ENCODE results near the gene ATXN10. TPM values are rescaled to one million over a fixed set of nuclear protein-coding genes. Genes with fewer than 3 reads are reported as not detected.

The ATXN10 gene
- total and polyA plus RNA-seq, 2 experiments from 2014 or later, result 99.0 to 163 TPM

DNA sequence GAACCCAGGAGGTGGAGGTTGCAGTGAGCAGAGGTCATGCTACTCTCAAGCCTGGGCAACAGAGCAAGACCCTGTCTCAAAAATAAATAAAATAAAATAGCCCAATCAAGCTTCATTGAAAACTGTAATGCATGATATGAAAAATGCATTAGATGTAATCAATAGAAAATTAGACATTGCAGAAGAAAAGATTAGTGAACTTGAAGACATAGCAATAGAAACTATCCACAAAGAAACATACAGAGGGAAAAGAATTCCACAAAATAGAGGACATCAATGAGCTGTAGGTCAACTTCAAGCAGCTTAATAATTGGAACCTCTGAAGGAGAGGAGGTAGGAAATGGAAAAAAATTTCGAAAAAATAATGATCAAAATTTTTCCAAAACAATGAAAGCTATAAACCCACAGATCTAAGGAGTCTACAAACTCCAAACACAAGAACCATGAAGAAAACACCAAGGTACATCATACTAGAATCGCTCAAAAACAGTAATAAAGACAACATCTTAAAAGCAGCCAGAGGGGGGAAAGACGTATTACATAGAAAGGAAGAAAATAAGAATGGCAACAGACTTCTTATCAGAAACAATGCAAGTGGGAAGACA lies 201.1 kb downstream of the ATXN10 start (continued):
- TF ChIP-seq ZNF331 (CRISPR knock-in tag; IDR thresholded peaks at IDR 0.05; ENCODE audit: low read depth), result no peak
- TF ChIP-seq, protein P1, sequence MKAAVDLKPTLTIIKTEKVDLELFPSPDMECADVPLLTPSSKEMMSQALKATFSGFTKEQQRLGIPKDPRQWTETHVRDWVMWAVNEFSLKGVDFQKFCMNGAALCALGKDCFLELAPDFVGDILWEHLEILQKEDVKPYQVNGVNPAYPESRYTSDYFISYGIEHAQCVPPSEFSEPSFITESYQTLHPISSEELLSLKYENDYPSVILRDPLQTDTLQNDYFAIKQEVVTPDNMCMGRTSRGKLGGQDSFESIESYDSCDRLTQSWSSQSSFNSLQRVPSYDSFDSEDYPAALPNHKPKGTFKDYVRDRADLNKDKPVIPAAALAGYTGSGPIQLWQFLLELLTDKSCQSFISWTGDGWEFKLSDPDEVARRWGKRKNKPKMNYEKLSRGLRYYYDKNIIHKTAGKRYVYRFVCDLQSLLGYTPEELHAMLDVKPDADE (IDR thresholded peaks at IDR 0.05), result no peak
- TF ChIP-seq ZNF114 (CRISPR knock-in tag; IDR thresholded peaks at IDR 0.05), result no peak
- no peak for TF ChIP-seq NANOG (IDR thresholded peaks at IDR 0.05; ENCODE audit: borderline replicate concordance)

DNA sequence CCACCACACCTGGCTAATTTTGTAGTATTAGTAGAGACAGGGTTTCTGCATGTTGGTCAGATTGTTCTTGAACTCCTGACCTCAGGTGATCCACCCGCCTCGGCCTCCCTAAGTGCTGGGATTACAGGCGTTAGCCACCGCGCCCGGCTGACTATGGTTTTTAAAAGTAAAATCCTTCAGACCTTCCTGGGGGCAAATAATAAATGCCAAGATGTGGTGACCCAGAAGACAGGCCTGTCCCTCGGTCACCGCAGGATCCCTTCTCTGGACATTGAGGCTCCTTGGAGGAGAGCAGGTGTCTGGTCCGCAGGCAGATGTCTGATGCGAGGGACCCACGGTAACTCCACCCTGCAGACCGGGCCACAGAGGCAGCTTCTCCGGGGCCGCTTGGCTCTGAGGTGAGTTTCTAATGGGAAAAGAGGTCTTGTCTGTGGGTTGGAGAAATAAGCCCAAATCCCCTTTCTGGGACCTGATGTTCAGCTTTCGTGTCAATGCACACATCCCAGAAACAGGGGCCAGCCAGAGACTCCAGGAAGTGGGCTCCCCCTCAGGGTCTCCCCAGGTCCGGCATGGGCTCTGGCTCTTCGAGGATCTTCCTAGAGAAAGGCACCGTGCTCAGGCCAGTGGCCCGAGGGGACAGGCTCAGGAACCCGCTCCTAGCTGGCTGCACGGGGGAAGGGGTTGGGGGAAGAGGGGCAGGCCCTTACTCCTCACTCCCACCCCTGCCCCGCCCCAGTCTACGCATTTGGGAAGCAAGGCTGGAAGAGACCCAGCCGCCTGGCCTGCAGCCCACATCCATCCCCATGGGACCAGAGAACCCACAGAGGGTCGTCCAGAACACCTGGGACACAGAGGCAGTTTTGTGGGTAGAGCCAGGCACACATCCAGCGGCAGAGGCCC lies 204.8 kb downstream of the ATXN10 start:
- Histone ChIP-seq H3K9me2 (ENCODE audit: insufficient read depth) (no peaks in the 10 kb centered on the region), H3K4me1 (ENCODE audit: insufficient read depth) (peaks cover 9% of the 10 kb centered on the region; the same call in 1 of the 2 replicates), H2AFZ (no peak overlapping the region), H4K20me1 (replicated peaks; ENCODE audit: insufficient read depth) (no peaks in the 10 kb centered on the region; the same call in 1 of the 2 replicates), H3K4me2 (no peak overlapping the region), H3K4me3 (no peak overlapping the region), H3K27ac (ENCODE audit: low read depth) (no peak overlapping the region), H3K36me3 (ENCODE audit: insufficient read depth) (no peaks in the 10 kb centered on the region), H3K79me2 (replicated peaks; ENCODE audit: insufficient read depth) (no peaks in the 10 kb centered on the region), H3F3A (replicated peaks; ENCODE audit: low read depth) (no peaks in the 10 kb centered on the region), H3K27me3 (ENCODE audit: insufficient read depth) (no peaks in the 10 kb centered on the region)
- Mint-ChIP-seq H3K27me3 (ENCODE audit: insufficient read depth, low read depth, poor library complexity) (peaks cover 28% of the 10 kb centered on the region), H3K27ac (no peak overlapping the region), H3K4me1 (peaks cover 21% of the 10 kb centered on the region), H3K9me3 (no peaks in the 10 kb centered on the region; the same call in 2 of the 3 replicates), H3K36me3 (ENCODE audit: low read depth) (no peaks in the 10 kb centered on the region), H3K4me3 (no peak overlapping the region)
- DNase-seq (ENCODE audit: low spot score) (no peak), ATAC-seq (no peak)
- TF ChIP-seq, protein P1 (IDR thresholded peaks at IDR 0.05), result no peak
- TF ChIP-seq CREB1 (CRISPR knock-in tag; IDR thresholded peaks at IDR 0.05; ENCODE audit: low read depth) (no peak), EZH2 (IDR thresholded peaks at IDR 0.05; ENCODE audit: low read depth, unreplicated experiment) (no peak), NANOG (IDR thresholded peaks at IDR 0.05; ENCODE audit: borderline replicate concordance) (no peak), ZNF331 (CRISPR knock-in tag; IDR thresholded peaks at IDR 0.05; ENCODE audit: low read depth) (no peak)
- TF ChIP-seq, protein P2, sequence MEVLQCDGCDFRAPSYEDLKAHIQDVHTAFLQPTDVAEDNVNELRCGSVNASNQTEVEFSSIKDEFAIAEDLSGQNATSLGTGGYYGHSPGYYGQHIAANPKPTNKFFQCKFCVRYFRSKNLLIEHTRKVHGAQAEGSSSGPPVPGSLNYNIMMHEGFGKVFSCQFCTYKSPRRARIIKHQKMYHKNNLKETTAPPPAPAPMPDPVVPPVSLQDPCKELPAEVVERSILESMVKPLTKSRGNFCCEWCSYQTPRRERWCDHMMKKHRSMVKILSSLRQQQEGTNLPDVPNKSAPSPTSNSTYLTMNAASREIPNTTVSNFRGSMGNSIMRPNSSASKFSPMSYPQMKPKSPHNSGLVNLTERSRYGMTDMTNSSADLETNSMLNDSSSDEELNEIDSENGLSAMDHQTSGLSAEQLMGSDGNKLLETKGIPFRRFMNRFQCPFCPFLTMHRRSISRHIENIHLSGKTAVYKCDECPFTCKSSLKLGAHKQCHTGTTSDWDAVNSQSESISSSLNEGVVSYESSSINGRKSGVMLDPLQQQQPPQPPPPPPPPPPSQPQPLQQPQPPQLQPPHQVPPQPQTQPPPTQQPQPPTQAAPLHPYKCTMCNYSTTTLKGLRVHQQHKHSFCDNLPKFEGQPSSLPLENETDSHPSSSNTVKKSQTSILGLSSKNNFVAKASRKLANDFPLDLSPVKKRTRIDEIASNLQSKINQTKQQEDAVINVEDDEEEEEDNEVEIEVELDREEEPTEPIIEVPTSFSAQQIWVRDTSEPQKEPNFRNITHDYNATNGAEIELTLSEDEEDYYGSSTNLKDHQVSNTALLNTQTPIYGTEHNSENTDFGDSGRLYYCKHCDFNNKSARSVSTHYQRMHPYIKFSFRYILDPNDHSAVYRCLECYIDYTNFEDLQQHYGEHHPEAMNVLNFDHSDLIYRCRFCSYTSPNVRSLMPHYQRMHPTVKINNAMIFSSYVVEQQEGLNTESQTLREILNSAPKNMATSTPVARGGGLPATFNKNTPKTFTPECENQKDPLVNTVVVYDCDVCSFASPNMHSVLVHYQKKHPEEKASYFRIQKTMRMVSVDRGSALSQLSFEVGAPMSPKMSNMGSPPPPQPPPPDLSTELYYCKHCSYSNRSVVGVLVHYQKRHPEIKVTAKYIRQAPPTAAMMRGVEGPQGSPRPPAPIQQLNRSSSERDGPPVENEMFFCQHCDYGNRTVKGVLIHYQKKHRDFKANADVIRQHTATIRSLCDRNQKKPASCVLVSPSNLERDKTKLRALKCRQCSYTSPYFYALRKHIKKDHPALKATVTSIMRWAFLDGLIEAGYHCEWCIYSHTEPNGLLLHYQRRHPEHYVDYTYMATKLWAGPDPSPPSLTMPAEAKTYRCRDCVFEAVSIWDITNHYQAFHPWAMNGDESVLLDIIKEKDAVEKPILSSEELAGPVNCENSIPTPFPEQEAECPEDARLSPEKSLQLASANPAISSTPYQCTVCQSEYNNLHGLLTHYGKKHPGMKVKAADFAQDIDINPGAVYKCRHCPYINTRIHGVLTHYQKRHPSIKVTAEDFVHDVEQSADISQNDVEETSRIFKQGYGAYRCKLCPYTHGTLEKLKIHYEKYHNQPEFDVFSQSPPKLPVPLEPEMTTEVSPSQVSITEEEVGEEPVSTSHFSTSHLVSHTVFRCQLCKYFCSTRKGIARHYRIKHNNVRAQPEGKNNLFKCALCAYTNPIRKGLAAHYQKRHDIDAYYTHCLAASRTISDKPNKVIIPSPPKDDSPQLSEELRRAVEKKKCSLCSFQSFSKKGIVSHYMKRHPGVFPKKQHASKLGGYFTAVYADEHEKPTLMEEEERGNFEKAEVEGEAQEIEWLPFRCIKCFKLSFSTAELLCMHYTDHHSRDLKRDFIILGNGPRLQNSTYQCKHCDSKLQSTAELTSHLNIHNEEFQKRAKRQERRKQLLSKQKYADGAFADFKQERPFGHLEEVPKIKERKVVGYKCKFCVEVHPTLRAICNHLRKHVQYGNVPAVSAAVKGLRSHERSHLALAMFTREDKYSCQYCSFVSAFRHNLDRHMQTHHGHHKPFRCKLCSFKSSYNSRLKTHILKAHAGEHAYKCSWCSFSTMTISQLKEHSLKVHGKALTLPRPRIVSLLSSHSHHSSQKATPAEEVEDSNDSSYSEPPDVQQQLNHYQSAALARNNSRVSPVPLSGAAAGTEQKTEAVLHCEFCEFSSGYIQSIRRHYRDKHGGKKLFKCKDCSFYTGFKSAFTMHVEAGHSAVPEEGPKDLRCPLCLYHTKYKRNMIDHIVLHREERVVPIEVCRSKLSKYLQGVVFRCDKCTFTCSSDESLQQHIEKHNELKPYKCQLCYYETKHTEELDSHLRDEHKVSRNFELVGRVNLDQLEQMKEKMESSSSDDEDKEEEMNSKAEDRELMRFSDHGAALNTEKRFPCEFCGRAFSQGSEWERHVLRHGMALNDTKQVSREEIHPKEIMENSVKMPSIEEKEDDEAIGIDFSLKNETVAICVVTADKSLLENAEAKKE (CRISPR knock-in tag; IDR thresholded peaks at IDR 0.05), result no peak
- TF ChIP-seq, protein P3, sequence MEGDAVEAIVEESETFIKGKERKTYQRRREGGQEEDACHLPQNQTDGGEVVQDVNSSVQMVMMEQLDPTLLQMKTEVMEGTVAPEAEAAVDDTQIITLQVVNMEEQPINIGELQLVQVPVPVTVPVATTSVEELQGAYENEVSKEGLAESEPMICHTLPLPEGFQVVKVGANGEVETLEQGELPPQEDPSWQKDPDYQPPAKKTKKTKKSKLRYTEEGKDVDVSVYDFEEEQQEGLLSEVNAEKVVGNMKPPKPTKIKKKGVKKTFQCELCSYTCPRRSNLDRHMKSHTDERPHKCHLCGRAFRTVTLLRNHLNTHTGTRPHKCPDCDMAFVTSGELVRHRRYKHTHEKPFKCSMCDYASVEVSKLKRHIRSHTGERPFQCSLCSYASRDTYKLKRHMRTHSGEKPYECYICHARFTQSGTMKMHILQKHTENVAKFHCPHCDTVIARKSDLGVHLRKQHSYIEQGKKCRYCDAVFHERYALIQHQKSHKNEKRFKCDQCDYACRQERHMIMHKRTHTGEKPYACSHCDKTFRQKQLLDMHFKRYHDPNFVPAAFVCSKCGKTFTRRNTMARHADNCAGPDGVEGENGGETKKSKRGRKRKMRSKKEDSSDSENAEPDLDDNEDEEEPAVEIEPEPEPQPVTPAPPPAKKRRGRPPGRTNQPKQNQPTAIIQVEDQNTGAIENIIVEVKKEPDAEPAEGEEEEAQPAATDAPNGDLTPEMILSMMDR (conservative IDR thresholded peaks at IDR 0.05; ENCODE audit: low read depth in 2 of 2), result no peak

Data from GM23338 (cell line).